ENCODE results near the gene PIAS1.

GRCh38 chr15:68203956-68204355 lies 149.8 kb downstream of the PIAS1 start:
- TF ChIP-seq CTCF (IDR thresholded peaks at IDR 0.05) (no peak), POLR2A (IDR thresholded peaks at IDR 0.05) (no peak)
